ENCODE results near the gene CD33. TPM values are rescaled to one million over a fixed set of nuclear protein-coding genes. Genes with fewer than 3 reads are reported as not detected.

Gene CD33
- total and polyA plus RNA-seq, 3 experiments from 2014 or later = 0.47 to 0.70 TPM; not detected in 1

DNA sequence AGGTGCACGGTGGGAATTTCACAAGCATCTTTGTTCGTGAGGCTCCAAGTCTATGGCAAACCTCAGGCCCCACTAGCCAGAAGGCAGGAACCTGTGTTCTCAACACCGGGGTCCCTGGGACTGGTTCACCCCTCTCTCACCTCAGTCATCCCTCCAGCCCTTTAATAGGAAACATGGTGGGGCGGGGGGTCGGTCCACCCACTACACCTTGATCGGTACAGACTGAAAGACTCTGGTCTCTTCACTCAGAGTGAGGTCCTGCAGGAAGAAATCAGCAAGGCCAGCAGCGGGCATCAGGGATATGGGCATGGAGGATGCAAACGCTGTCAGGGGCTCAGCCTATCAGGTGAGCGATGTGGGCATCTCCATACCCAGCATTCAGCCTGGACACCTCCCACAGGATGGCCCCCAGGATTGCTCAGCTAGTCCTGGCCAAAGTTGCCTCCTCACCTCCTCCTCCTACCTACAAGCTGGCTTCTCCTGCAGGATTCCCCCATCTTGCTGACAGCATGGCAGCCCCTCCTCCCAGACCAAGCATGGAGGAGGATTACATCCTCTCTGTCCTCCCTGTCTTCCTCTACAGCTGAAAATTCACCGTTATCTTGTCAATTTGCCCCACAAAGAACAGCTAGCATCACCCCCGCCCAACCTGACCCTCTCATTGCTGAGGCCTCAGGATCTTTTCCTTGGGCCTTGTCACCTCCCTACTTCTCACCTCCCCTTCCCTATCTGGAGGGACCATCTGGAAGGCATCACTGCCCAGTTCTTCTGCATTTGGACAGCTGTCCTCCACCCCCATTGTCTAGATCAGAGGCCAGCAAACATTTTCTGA lies 37.3 kb upstream of the CD33 start:
- CTCF ChIA-PET = no interaction called here
- H3K36me3 ChIP-seq (ENCODE audit: insufficient read depth, low read length) = no peaks in the 10 kb centered on the region
- H3K9me3 Mint-ChIP-seq = no peaks in the 10 kb centered on the region
- no peak overlapping the region for H3K4me3 ChIP-seq (ENCODE audit: low read length)
- no peaks in the 10 kb centered on the region for H3K4me1 ChIP-seq (ENCODE audit: insufficient read depth, low read length)
- DNase-seq = no peak
- H3K27ac ChIP-seq (ENCODE audit: low read depth, low read length) = no peak overlapping the region
- no peaks in the 10 kb centered on the region for H3K9me3 ChIP-seq (ENCODE audit: low read length)
- no peak overlapping the region for H3K4me3 Mint-ChIP-seq
- H3K27me3 ChIP-seq (ENCODE audit: insufficient read depth, low read length, poor library complexity, severe bottlenecking) = peaks cover 8% of the 10 kb centered on the region
- peaks cover 21 to 28% of the 10 kb centered on the region in 2 donors for H3K27me3 Mint-ChIP-seq
- no peaks in the 10 kb centered on the region for H3K36me3 Mint-ChIP-seq
- POLR2A ChIA-PET = no interaction called here
- H3K27ac Mint-ChIP-seq = peak overlapping the region in 1 of 8 donors; percentile 77
- H3K4me1 Mint-ChIP-seq = peaks cover 0 to 7% (median 4%) of the 10 kb centered on the region in 3 donors

DNA sequence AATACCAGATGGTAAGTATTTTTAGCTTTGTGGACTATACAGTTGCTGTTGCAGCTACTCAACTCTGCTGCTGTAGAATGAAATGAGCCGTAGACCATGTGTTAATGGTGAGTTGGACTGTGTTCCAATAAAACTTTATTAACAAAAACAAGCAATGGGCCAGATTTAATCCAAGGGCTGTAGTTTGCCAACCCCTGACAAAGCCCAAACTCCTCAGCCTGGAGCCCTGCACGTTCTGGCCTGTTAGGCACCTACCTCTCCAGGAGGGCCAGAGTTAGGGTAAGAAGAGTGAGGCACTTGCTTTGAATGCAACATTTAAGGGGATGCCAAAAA lies 36.7 kb upstream of the CD33 start:
- peaks cover 0 to 7% (median 4%) of the 10 kb centered on the region in 3 donors for H3K4me1 Mint-ChIP-seq
- H3K27ac ChIP-seq (ENCODE audit: low read depth, low read length) = no peak overlapping the region
- no peaks in the 10 kb centered on the region for H3K9me3 ChIP-seq (ENCODE audit: low read length)
- no peak overlapping the region for H3K27ac Mint-ChIP-seq
- H3K36me3 ChIP-seq (ENCODE audit: insufficient read depth, low read length) = no peaks in the 10 kb centered on the region
- no peak for DNase-seq
- POLR2A ChIA-PET = no interaction called here
- CTCF ChIA-PET = no interaction called here
- H3K27me3 Mint-ChIP-seq = peaks cover 21 to 28% of the 10 kb centered on the region in 2 donors
- H3K9me3 Mint-ChIP-seq = no peaks in the 10 kb centered on the region
- H3K27me3 ChIP-seq (ENCODE audit: insufficient read depth, low read length, poor library complexity, severe bottlenecking) = peaks cover 8% of the 10 kb centered on the region
- H3K36me3 Mint-ChIP-seq = no peaks in the 10 kb centered on the region
- no peak overlapping the region for H3K4me3 ChIP-seq (ENCODE audit: low read length)
- H3K4me1 ChIP-seq (ENCODE audit: insufficient read depth, low read length) = no peaks in the 10 kb centered on the region
- no peak overlapping the region for H3K4me3 Mint-ChIP-seq

DNA sequence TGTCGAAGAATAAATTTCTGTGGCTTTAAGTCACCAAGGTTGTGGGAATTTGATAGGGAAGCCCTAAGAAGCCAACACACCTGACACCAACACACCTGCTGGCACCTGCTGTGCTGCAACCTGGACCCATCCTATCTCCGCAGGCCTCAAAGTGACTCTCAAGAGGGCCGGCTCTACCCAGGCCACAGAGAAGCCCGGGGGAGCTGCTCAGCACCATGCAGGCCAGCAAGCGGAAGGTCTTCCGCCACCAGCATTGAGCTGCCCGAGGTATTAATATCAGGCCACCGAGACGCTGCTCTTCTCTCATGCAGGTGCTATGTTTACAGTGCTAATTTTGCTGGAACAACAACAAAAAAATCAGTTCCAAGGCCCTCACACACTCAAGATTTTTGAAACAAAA lies 32.2 kb upstream of the CD33 start:
- no peaks in the 10 kb centered on the region for H3K4me1 ChIP-seq (ENCODE audit: insufficient read depth, low read length)
- ChIA-PET POLR2A (no interaction called here), CTCF (no interaction called here)
- DNase-seq = no peak
- H3K27me3 ChIP-seq (ENCODE audit: insufficient read depth, low read length, poor library complexity, severe bottlenecking) = no peaks in the 10 kb centered on the region
- Mint-ChIP-seq H3K9me3 (no peaks in the 10 kb centered on the region), H3K27me3 (peaks cover 3 to 10% of the 10 kb centered on the region in 2 donors), H3K4me3 (no peak overlapping the region), H3K27ac (no peak overlapping the region), H3K4me1 (peaks cover 3 to 15% (median 8%) of the 10 kb centered on the region in 3 donors), H3K36me3 (no peaks in the 10 kb centered on the region)
- no peaks in the 10 kb centered on the region for H3K9me3 ChIP-seq (ENCODE audit: low read length)
- H3K4me3 ChIP-seq (ENCODE audit: low read length) = no peak overlapping the region
- H3K27ac ChIP-seq (ENCODE audit: low read depth, low read length) = no peak overlapping the region
- H3K36me3 ChIP-seq (ENCODE audit: insufficient read depth, low read length) = no peaks in the 10 kb centered on the region

DNA sequence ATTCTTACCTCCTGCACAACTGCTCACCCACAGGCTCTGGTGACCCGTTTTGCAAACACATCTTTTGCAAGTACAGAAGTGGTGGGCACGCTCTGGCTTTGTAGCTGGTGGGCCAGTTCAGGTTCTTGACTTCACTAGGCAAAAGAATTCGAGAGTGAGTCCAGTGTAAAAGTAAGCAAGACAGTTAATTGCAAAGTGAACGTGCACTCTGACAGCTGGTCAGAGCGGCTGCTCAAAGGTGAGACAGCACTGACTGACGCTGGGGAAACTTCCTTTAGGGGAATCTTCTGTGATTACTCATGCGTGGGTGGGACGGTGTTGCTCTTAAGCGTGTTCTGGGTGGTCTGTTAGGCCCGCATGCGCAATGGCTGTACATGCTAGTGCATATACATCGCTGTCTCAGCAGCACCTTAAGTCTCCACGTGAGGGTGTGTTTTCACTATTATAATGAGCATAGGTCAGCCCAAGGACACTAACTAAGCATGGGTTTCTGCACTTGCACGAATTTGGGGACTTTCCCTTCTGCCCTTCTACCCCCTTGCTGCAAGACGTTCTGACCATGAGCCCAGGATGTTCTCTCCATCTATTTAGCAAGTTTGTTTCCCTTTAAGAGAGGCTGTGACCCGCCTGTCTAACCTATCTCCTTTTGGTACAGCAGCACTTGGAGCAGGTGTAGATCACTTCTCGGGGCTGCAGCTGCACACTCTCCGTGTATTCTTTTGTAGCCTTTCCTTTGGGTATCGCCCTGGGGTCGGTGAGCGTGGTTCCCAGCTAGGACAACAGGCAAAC lies 30.2 kb upstream of the CD33 start:
- DNase-seq = no peak
- Mint-ChIP-seq H3K27ac (peak overlapping the region in 2 of 8 donors; percentile 17 to 34), H3K4me1 (peaks cover 3 to 15% (median 8%) of the 10 kb centered on the region in 3 donors), H3K4me3 (peak overlapping the region in 4 of 7 donors; percentile 28 to 54 (median 44)), H3K9me3 (no peaks in the 10 kb centered on the region), H3K27me3 (peaks cover 0 to 12% of the 10 kb centered on the region in 2 donors), H3K36me3 (no peaks in the 10 kb centered on the region)
- ChIA-PET POLR2A (no interaction called here), CTCF (no interaction called here)
- no peaks in the 10 kb centered on the region for H3K9me3 ChIP-seq (ENCODE audit: low read length)
- H3K4me1 ChIP-seq (ENCODE audit: insufficient read depth, low read length) = no peaks in the 10 kb centered on the region
- H3K36me3 ChIP-seq (ENCODE audit: insufficient read depth, low read length) = no peaks in the 10 kb centered on the region
- no peak overlapping the region for H3K4me3 ChIP-seq (ENCODE audit: low read length)
- H3K27ac ChIP-seq (ENCODE audit: low read depth, low read length) = no peak overlapping the region
- no peaks in the 10 kb centered on the region for H3K27me3 ChIP-seq (ENCODE audit: insufficient read depth, low read length, poor library complexity, severe bottlenecking)

DNA sequence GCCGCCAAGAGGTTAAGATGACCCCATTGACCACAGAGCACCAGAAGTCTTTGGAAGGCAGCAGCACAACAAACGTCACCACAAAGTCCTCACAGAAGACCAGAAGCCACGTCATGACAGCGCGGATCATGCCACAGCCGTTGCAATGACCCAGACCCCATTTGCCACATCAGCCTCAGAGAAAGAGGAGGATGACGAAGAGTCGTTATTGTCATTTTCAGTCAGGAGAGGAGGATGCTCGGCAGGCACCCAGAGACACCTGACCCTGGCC lies 29.6 kb upstream of the CD33 start:
- ChIA-PET POLR2A (no interaction called here), CTCF (no interaction called here)
- Mint-ChIP-seq H3K36me3 (no peaks in the 10 kb centered on the region), H3K27me3 (peaks cover 0 to 18% of the 10 kb centered on the region in 2 donors), H3K9me3 (no peaks in the 10 kb centered on the region), H3K4me1 (peaks cover 3 to 15% (median 8%) of the 10 kb centered on the region in 3 donors), H3K4me3 (no peak overlapping the region), H3K27ac (peak overlapping the region in 1 of 8 donors; percentile 34)
- no peaks in the 10 kb centered on the region for H3K9me3 ChIP-seq (ENCODE audit: low read length)
- H3K27ac ChIP-seq (ENCODE audit: low read depth, low read length) = no peak overlapping the region
- no peak overlapping the region for H3K4me3 ChIP-seq (ENCODE audit: low read length)
- no peaks in the 10 kb centered on the region for H3K36me3 ChIP-seq (ENCODE audit: insufficient read depth, low read length)
- DNase-seq = no peak
- H3K4me1 ChIP-seq (ENCODE audit: insufficient read depth, low read length) = no peaks in the 10 kb centered on the region
- peaks cover 2% of the 10 kb centered on the region for H3K27me3 ChIP-seq (ENCODE audit: insufficient read depth, low read length, poor library complexity, severe bottlenecking)

DNA sequence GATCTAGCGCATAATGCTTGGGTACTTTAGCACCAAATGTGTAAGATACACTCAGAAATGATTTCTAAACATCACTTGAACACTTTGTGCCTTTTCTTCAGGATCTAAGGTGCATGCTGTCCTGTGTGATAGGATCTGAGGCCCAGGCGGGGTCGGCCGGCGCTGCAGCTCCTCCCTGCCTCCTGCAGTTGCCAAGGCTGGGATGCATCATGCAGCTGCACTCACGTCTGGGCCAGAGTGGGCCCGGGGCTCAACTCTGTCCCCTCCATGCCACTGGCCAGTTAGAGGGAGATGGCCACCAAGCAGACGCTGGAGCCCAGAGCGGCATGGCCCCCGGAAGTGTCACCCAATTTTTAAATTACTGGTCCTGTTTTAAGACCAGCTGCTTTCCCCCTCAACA lies 29.3 kb upstream of the CD33 start:
- peaks cover 3 to 15% (median 8%) of the 10 kb centered on the region in 3 donors for H3K4me1 Mint-ChIP-seq
- CTCF ChIA-PET = no interaction called here
- Histone ChIP-seq H3K4me3 (ENCODE audit: low read length) (no peak overlapping the region), H3K9me3 (ENCODE audit: low read length) (no peaks in the 10 kb centered on the region), H3K27ac (ENCODE audit: low read depth, low read length) (no peak overlapping the region), H3K27me3 (ENCODE audit: insufficient read depth, low read length, poor library complexity, severe bottlenecking) (peaks cover 5% of the 10 kb centered on the region), H3K4me1 (ENCODE audit: insufficient read depth, low read length) (no peaks in the 10 kb centered on the region), H3K36me3 (ENCODE audit: insufficient read depth, low read length) (no peaks in the 10 kb centered on the region)
- no peak for DNase-seq
- no peak overlapping the region for H3K27ac Mint-ChIP-seq
- peaks cover 2 to 21% of the 10 kb centered on the region in 2 donors for H3K27me3 Mint-ChIP-seq
- POLR2A ChIA-PET = no interaction called here
- H3K4me3 Mint-ChIP-seq = no peak overlapping the region
- H3K9me3 Mint-ChIP-seq = no peaks in the 10 kb centered on the region
- no peaks in the 10 kb centered on the region for H3K36me3 Mint-ChIP-seq

DNA sequence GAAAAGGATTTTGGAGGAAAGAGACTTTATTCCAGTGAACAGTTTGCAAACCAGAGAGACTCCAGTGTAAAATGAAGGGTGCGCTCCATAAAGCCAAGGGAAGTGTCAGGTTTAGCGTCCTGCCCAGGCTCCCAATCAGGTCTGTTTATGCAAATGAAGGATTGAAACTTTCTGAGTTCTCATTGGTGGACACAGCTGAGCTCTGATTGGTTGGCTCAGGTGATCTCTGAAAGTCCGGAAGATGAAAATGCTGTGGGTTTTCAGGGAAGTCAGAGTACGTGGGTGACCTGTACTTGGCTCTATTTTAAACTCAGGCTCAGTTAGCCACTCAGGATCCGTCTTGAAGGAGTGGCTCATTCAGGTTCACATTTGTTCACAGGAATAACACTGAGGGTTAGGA lies 28.7 kb upstream of the CD33 start:
- no peaks in the 10 kb centered on the region for H3K9me3 ChIP-seq (ENCODE audit: low read length)
- H3K36me3 ChIP-seq (ENCODE audit: insufficient read depth, low read length) = no peaks in the 10 kb centered on the region
- no peaks in the 10 kb centered on the region for H3K36me3 Mint-ChIP-seq
- no peaks in the 10 kb centered on the region for H3K4me1 ChIP-seq (ENCODE audit: insufficient read depth, low read length)
- no peak overlapping the region for H3K4me3 Mint-ChIP-seq
- peaks cover 4 to 27% of the 10 kb centered on the region in 2 donors for H3K27me3 Mint-ChIP-seq
- no peak overlapping the region for H3K4me3 ChIP-seq (ENCODE audit: low read length)
- no peaks in the 10 kb centered on the region for H3K9me3 Mint-ChIP-seq
- H3K4me1 Mint-ChIP-seq = peaks cover 3 to 15% (median 8%) of the 10 kb centered on the region in 3 donors
- POLR2A ChIA-PET = no interaction called here
- H3K27ac ChIP-seq (ENCODE audit: low read depth, low read length) = no peak overlapping the region
- no peak overlapping the region for H3K27ac Mint-ChIP-seq
- peaks cover 5% of the 10 kb centered on the region for H3K27me3 ChIP-seq (ENCODE audit: insufficient read depth, low read length, poor library complexity, severe bottlenecking)
- DNase-seq = no peak
- CTCF ChIA-PET = no interaction called here

DNA sequence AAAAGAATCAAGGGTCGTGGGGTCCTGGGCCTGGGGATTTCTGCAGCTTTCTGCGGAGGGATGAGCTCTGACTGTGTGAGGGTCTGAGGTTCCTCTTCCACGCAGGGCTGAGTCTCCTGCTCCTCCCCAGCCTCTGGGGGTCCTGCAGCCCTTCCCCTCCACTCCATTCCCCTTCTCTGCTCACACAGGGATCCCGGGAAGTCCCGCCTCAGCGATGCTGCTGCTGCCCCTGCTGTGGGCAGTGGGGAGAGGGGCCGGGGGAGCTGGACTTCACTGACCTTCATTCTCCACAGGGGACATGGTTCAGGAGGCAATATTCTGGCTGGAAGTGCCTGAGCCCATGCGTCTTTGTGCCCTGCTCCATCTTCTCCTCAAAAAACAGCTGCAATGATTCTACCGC lies 26.2 kb upstream of the CD33 start:
- Histone ChIP-seq H3K4me3 (ENCODE audit: low read length) (no peak overlapping the region), H3K36me3 (ENCODE audit: insufficient read depth, low read length) (no peaks in the 10 kb centered on the region), H3K9me3 (ENCODE audit: low read length) (no peaks in the 10 kb centered on the region), H3K27me3 (ENCODE audit: insufficient read depth, low read length, poor library complexity, severe bottlenecking) (peaks cover 5% of the 10 kb centered on the region), H3K27ac (ENCODE audit: low read depth, low read length) (no peak overlapping the region), H3K4me1 (ENCODE audit: insufficient read depth, low read length) (no peaks in the 10 kb centered on the region)
- Mint-ChIP-seq H3K4me1 (peaks cover 3 to 15% (median 8%) of the 10 kb centered on the region in 3 donors), H3K36me3 (no peaks in the 10 kb centered on the region), H3K27ac (no peak overlapping the region), H3K27me3 (peaks cover 8 to 41% of the 10 kb centered on the region in 2 donors), H3K9me3 (no peaks in the 10 kb centered on the region), H3K4me3 (no peak overlapping the region)
- CTCF ChIA-PET = no interaction called here
- no peak for DNase-seq
- POLR2A ChIA-PET = no interaction called here
